Fibroblast of lung (primary cell): Measurements from ENCODE around the gene JUND.

ENCODE experiments used
- CTCF ChIP-seq, 2 donors: IDR thresholded peaks in 1 of 2; conservative IDR thresholded peaks in 1 of 2; 1 replicate in 1 of 2; 2 replicates in 1 of 2; pipeline ENCODE4 v1.5.1; 2011 to 2012; ENCODE audit warnings: low read length in 2 of 2, control low read depth in 1 of 2, inconsistent platforms in 1 of 2, low read depth in 1 of 2, mild to moderate bottlenecking in 1 of 2
- EZH2 ChIP-seq: IDR thresholded peaks from 2 replicates; pipeline ENCODE4 v1.5.1; 2012; ENCODE audit warnings: low read length, control low read depth, mild to moderate bottlenecking; ENCODE audit errors: missing control alignments

GRCh38 chr19:18266771-18267686, 14.4 kb downstream of the JUND start:
- TF ChIP-seq CTCF (conservative IDR thresholded peaks at IDR 0.05 in 1 of 2, IDR thresholded peaks at IDR 0.05 in 1 of 2; ENCODE audit: low read depth in 1 of 2, low read length in 2 of 2) (no peak), EZH2 (no peak)
